GM18909 (cell line): ENCODE results near the gene PCAT6.
"Not testable (repeated sequence)": the region's sequence is repeated elsewhere in the genome, so short reads cannot be mapped to it uniquely, and the experiment has no call there.

ENCODE experiments used
- ATAC-seq: cut with Tn5 transposase; IDR thresholded peaks from one replicate; pipeline ENCODE4 v1.9.1; 2021; ENCODE audit warnings: mild to moderate bottlenecking; ENCODE audit not compliant: unreplicated experiment, poor library complexity

The PCAT6 gene

GRCh38 chr1:202810615-202811295, at the start of gene PCAT6:
TSS of gene PCAT6 (plus strand) at chr1:202810954.
- ATAC-seq = peak; percentile 76

- no peak for ATAC-seq
These were observed 48.7 kb upstream of the PCAT6 start for GRCh38 chr1:202762019-202762418.

GRCh38 chr1:202765721-202766120, 45.0 kb upstream of the PCAT6 start:
- ATAC-seq = no peak

- no peak for ATAC-seq
These were observed 40.6 kb upstream of the PCAT6 start for GRCh38 chr1:202770135-202770534.

GRCh38 chr1:202781180-202781579, 29.6 kb upstream of the PCAT6 start:
- no peak for ATAC-seq

GRCh38 chr1:202786804-202787203, 23.9 kb upstream of the PCAT6 start:
- ATAC-seq = no peak

- no peak for ATAC-seq
These were observed 22.0 kb upstream of the PCAT6 start for GRCh38 chr1:202788800-202789199.

GRCh38 chr1:202791077-202791747, 19.5 kb upstream of the PCAT6 start:
- no peak for ATAC-seq

GRCh38 chr1:202794051-202794740, 16.6 kb upstream of the PCAT6 start:
- ATAC-seq = no peak

- not testable (repeated sequence) for ATAC-seq
These were observed 15.8 kb upstream of the PCAT6 start for GRCh38 chr1:202794931-202795330.

- no peak for ATAC-seq
These were observed 14.1 kb upstream of the PCAT6 start for GRCh38 chr1:202796670-202797069.

- no peak for ATAC-seq
These were observed 12.5 kb upstream of the PCAT6 start for GRCh38 chr1:202798260-202798659.

GRCh38 chr1:202798792-202799331, 11.9 kb upstream of the PCAT6 start:
- no peak for ATAC-seq

GRCh38 chr1:202800742-202801141, 10.0 kb upstream of the PCAT6 start:
- no peak for ATAC-seq

GRCh38 chr1:202801175-202801574, 9.6 kb upstream of the PCAT6 start:
- no peak for ATAC-seq

GRCh38 chr1:202802034-202802433, 8.7 kb upstream of the PCAT6 start:
- no peak for ATAC-seq

- ATAC-seq = no peak
These were observed 7.5 kb upstream of the PCAT6 start for GRCh38 chr1:202802998-202803932.

- ATAC-seq = no peak
These were observed 6.6 kb upstream of the PCAT6 start for GRCh38 chr1:202804126-202804525.

GRCh38 chr1:202805886-202806844, 4.6 kb upstream of the PCAT6 start:
- ATAC-seq = no peak
